Central memory CD8-positive, alpha-beta T cell (primary cell): Measurements from ENCODE around the gene TESK2.

Experiments used
- ATAC-seq: fragments of 150-1000 bp; cut with Tn5 transposase; replicated peaks from 2 replicates; pipeline ENCODE4 v1.10.0; 2022; ENCODE audit warnings: mild to moderate bottlenecking, moderate FRiP score, moderate number of reproducible peaks; ENCODE audit not compliant: poor library complexity, severe bottlenecking; ENCODE audit errors: extremely low read depth
- DNase-seq, 2 donors: peaks; one replicate each; pipeline ENCODE4 v3.0.0; 2021; ENCODE audit warnings: low spot score in 2 of 2
- H3K27ac Mint-ChIP-seq: one replicate; pipeline ENCODE4 v1.8.0; 2022; ENCODE audit warnings: low read depth, mild to moderate bottlenecking, moderate library complexity, mixed read lengths
- H3K27me3 Mint-ChIP-seq: one replicate; pipeline ENCODE4 v1.8.0; 2022; ENCODE audit warnings: mixed read lengths
- H3K36me3 Mint-ChIP-seq: one replicate; pipeline ENCODE4 v1.8.0; 2022; ENCODE audit warnings: mild to moderate bottlenecking, moderate library complexity, mixed read lengths; ENCODE audit not compliant: insufficient read depth
- H3K4me1 Mint-ChIP-seq: one replicate; pipeline ENCODE4 v1.8.0; 2022; ENCODE audit warnings: mixed read lengths
- H3K4me3 Mint-ChIP-seq: one replicate; pipeline ENCODE4 v1.8.0; 2022; ENCODE audit warnings: mild to moderate bottlenecking, moderate library complexity, mixed read lengths
- H3K9me3 Mint-ChIP-seq: one replicate; pipeline ENCODE4 v1.8.0; 2022; ENCODE audit warnings: mixed read lengths

Gene TESK2

DNA sequence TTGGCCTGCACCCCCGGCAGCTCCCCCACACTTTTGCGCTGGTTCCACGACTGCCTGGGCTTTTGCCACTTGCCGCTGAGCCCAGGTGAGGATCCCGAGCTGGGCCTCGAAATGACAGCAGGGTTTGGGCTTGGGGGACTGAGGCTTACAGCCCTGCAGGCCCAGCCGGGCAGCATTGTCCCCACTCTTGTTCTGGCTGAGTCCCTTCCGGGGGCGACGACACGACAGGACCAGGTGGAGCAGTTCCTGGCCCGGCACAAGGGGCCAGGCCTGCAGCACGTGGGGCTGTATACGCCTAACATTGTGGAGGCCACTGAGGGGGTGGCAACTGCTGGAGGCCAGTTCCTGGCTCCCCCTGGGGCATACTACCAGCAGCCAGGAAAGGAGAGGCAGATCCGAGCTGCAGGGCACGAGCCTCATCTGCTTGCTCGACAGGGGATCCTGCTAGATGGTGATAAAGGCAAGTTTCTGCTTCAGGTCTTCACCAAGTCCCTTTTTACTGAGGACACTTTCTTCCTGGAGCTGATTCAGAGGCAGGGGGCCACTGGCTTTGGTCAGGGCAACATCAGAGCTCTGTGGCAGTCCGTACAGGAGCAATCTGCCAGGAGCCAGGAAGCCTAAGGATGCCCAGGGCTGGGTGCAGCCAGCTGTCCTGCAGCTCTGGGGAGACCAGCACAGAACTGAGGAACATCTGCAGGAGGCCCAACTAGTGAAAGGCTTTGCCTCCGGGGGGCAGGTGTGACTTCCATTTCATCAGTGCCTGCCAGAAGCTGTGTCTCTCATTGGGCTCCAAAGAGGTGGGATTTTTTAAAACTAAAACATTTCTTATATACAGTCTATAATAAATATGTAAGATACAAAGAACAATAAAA is 163.1 kb downstream of the TESK2 start:
- H3K27ac Mint-ChIP-seq, result no peak overlapping the region
- peak overlapping the region; percentile 74 for H3K4me3 Mint-ChIP-seq
- H3K27me3 Mint-ChIP-seq, result no peaks in the 10 kb centered on the region
- peaks cover 5% of the 10 kb centered on the region for H3K36me3 Mint-ChIP-seq
- DNase-seq, result no peak
- H3K4me1 Mint-ChIP-seq, result peaks cover 20% of the 10 kb centered on the region
- no peak for ATAC-seq
- H3K9me3 Mint-ChIP-seq, result no peaks in the 10 kb centered on the region

GRCh38 chr1:45326627-45327623 is 164.0 kb downstream of the TESK2 start, which contains the start of gene HPDL:
HPDL (plus strand) TSS chr1:45326895; CDS start chr1:45327149, 254 bp downstream.
- H3K9me3 Mint-ChIP-seq, result no peaks in the 10 kb centered on the region
- H3K36me3 Mint-ChIP-seq, result peaks cover 5% of the 10 kb centered on the region
- H3K27me3 Mint-ChIP-seq, result no peaks in the 10 kb centered on the region
- ATAC-seq (peak; percentile 59), DNase-seq (no peak)
- H3K27ac Mint-ChIP-seq, result peak within 1 kb of the TSS; percentile 49
- H3K4me3 Mint-ChIP-seq, result peak within 1 kb of the TSS; percentile 74
- peaks cover 20% of the 10 kb centered on the region for H3K4me1 Mint-ChIP-seq

DNA sequence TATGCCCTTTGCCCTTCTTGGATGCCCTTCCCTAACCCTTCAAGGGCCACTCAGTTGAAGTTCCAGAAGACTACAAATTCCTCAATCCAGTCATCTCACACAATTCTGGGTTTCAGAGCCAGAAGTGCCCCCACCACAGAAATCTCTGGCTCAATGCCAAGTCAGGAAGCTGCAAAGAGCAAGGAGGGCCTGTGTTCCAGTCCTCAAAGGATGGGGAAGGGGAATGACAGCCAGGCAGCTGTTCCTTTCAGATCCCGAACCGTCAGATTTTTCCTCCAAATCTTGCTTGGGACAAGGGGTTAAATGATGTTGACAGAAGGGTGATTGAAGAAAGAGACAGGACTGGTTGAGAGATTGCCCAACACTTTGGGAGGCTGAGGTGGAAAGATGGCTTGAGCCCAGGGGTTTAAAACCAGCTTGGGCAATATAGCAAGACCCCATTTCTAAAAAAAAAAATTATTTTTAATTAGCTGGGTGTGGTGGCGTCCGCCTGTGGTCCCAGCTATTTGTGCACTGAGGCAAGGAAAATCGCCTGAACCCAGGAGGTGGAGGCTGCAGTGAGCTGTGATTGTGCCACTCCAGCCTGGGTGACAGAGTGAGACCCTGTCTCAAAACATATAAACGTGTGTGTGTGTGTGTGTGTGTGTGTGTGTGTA is 165.0 kb downstream of the TESK2 start:
- peaks cover 3% of the 10 kb centered on the region for H3K36me3 Mint-ChIP-seq
- no peaks in the 10 kb centered on the region for H3K9me3 Mint-ChIP-seq
- H3K4me3 Mint-ChIP-seq, result peak overlapping the region; percentile 74
- no peak for DNase-seq
- H3K27me3 Mint-ChIP-seq, result no peaks in the 10 kb centered on the region
- no peak for ATAC-seq
- H3K4me1 Mint-ChIP-seq, result peaks cover 20% of the 10 kb centered on the region
- H3K27ac Mint-ChIP-seq, result peak overlapping the region; percentile 49

DNA sequence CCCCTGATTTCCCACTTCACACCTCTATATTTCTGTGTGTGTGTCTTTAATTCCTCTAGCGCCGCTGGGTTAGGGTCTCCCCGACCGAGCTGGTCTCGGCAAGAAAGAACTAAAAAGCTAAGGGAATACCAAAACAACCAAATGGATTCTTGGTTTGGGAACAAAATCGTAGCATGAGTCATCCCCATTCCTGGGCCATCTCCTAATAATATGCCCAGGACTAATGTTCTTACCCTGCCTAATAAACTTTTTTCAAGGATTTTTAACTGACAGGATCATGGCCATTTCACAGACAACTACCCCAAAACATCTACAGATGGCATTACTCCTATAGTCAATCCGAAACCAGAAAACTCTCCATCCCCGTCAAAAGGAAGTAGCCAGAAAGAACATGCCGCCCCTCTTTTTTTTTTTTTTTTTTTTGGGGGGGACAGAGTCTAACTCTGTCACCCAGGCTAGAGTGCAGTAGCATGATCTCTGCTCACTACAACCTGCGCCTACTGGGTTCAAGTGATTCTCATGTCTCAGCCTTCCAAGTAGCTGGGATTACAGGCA is 168.4 kb downstream of the TESK2 start:
- Mint-ChIP-seq H3K9me3 (no peaks in the 10 kb centered on the region), H3K27me3 (no peaks in the 10 kb centered on the region), H3K4me1 (peaks cover 11% of the 10 kb centered on the region), H3K4me3 (no peak overlapping the region), H3K36me3 (peaks cover 1% of the 10 kb centered on the region), H3K27ac (no peak overlapping the region)
- no peak for DNase-seq
- ATAC-seq, result no peak

- H3K4me3 Mint-ChIP-seq, result no peak overlapping the region
- H3K9me3 Mint-ChIP-seq, result no peaks in the 10 kb centered on the region
- ATAC-seq, result no peak
- H3K36me3 Mint-ChIP-seq, result peaks cover 1% of the 10 kb centered on the region
- H3K27me3 Mint-ChIP-seq, result no peaks in the 10 kb centered on the region
- H3K27ac Mint-ChIP-seq, result no peak overlapping the region
- no peak for DNase-seq
- H3K4me1 Mint-ChIP-seq, result peaks cover 7% of the 10 kb centered on the region
Measured at GRCh38 chr1:45321444-45321843, 169.5 kb downstream of the TESK2 start.

- ATAC-seq (no peak), DNase-seq (no peak)
- H3K4me3 Mint-ChIP-seq, result no peak overlapping the region
- no peaks in the 10 kb centered on the region for H3K4me1 Mint-ChIP-seq
- H3K9me3 Mint-ChIP-seq, result no peaks in the 10 kb centered on the region
- no peak overlapping the region for H3K27ac Mint-ChIP-seq
- H3K27me3 Mint-ChIP-seq, result no peaks in the 10 kb centered on the region
- H3K36me3 Mint-ChIP-seq, result no peaks in the 10 kb centered on the region
Measured at GRCh38 chr1:45319761-45320160, 171.2 kb downstream of the TESK2 start.

GRCh38 chr1:45317166-45317565 is 173.8 kb downstream of the TESK2 start:
- no peak overlapping the region for H3K4me3 Mint-ChIP-seq
- no peaks in the 10 kb centered on the region for H3K36me3 Mint-ChIP-seq
- no peaks in the 10 kb centered on the region for H3K9me3 Mint-ChIP-seq
- H3K4me1 Mint-ChIP-seq, result no peaks in the 10 kb centered on the region
- H3K27ac Mint-ChIP-seq, result no peak overlapping the region
- ATAC-seq (no peak), DNase-seq (no peak)
- no peaks in the 10 kb centered on the region for H3K27me3 Mint-ChIP-seq

DNA sequence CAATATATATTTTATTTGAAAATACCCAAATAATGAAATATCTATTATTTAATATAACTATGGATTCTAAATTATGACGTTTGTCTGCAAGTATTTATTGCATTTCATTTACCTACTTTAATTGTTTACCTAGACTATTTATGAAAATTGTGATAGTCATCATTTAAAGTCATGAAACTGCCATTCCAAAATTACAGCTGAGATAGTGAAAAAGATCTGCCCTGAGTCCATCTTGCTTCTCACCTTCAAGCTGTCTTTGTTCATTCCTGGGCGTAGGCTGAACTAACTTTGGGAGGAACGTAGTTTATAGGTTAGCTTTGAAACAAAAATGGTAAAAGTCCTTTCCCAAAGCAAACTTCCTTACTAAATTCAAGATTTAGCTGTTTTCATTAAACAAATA is 176.7 kb downstream of the TESK2 start:
- Mint-ChIP-seq H3K36me3 (no peaks in the 10 kb centered on the region), H3K27me3 (no peaks in the 10 kb centered on the region), H3K27ac (no peak overlapping the region), H3K9me3 (no peaks in the 10 kb centered on the region), H3K4me3 (no peak overlapping the region), H3K4me1 (no peaks in the 10 kb centered on the region)
- ATAC-seq (no peak), DNase-seq (no peak)

- DNase-seq (no peak), ATAC-seq (no peak)
- Mint-ChIP-seq H3K36me3 (peaks cover 11% of the 10 kb centered on the region), H3K27ac (no peak overlapping the region), H3K27me3 (no peaks in the 10 kb centered on the region), H3K4me1 (peaks cover 18% of the 10 kb centered on the region), H3K4me3 (no peak overlapping the region), H3K9me3 (no peaks in the 10 kb centered on the region)
Measured at GRCh38 chr1:45306905-45307304, 184.1 kb downstream of the TESK2 start.

DNA sequence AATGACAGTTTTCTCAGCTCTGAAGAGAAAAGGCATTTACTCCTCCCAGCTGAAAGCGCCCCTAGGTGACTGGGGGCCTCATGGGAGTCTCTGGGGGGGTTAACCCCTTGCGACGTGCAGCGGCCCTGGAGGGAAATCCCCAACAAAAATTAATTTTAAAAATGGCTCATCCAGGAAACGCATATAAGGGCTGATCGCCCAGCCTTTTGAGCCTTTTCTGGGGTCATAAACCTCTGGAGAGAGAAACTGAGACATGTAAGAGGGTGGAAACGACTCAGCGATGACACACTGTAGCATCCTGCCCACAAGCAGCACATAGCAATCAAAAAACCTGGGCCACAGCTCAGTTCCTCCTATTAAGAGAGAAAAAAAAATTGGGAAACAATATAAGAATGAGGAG is 184.6 kb downstream of the TESK2 start:
- H3K4me1 Mint-ChIP-seq, result peaks cover 18% of the 10 kb centered on the region
- ATAC-seq (no peak), DNase-seq (no peak)
- H3K36me3 Mint-ChIP-seq, result peaks cover 11% of the 10 kb centered on the region
- H3K4me3 Mint-ChIP-seq, result no peak overlapping the region
- H3K9me3 Mint-ChIP-seq, result no peaks in the 10 kb centered on the region
- no peaks in the 10 kb centered on the region for H3K27me3 Mint-ChIP-seq
- no peak overlapping the region for H3K27ac Mint-ChIP-seq

GRCh38 chr1:45305231-45305630 is 185.7 kb downstream of the TESK2 start:
- H3K27ac Mint-ChIP-seq, result peak overlapping the region; percentile 94
- H3K27me3 Mint-ChIP-seq, result no peaks in the 10 kb centered on the region
- H3K9me3 Mint-ChIP-seq, result no peaks in the 10 kb centered on the region
- H3K36me3 Mint-ChIP-seq, result peaks cover 11% of the 10 kb centered on the region
- DNase-seq (no peak), ATAC-seq (no peak)
- H3K4me1 Mint-ChIP-seq, result peaks cover 18% of the 10 kb centered on the region
- H3K4me3 Mint-ChIP-seq, result peak overlapping the region; percentile 89
